RWPE2 (cell line): Measurements from ENCODE around the gene BRWD1.

Experiments used
- ATAC-seq: fragments of 200-7000 bp; cut with Tn5 transposase; 3 replicates; pipeline ENCODE4 v1.9.1; 2021; ENCODE audit warnings: low read depth
- DNase-seq: peaks from one replicate; pipeline ENCODE4 v3.0.0-alpha.2; 2020; ENCODE audit warnings: low spot score
- H3K27ac ChIP-seq: fragments of 450-650 bp; 2 replicates; pipeline ENCODE4 v1.5.1; 2017; ENCODE audit warnings: mild to moderate bottlenecking; ENCODE audit not compliant: poor library complexity, severe bottlenecking
- H3K27me3 ChIP-seq: fragments of 250-450 bp; sonication (Bioruptor Pico); 2 replicates; pipeline ENCODE4 v1.5.1; 2021; ENCODE audit warnings: mild to moderate bottlenecking, moderate library complexity; ENCODE audit not compliant: insufficient read depth, poor library complexity, severe bottlenecking
- H3K36me3 ChIP-seq: fragments of 250-450 bp; sonication (Bioruptor Pico); 2 replicates; pipeline ENCODE4 v1.5.1; 2020; ENCODE audit warnings: low read depth, mild to moderate bottlenecking, moderate library complexity
- H3K4me1 ChIP-seq: fragments of 250-450 bp; sonication (Bioruptor Pico); 2 replicates; pipeline ENCODE4 v1.5.1; 2021; ENCODE audit warnings: mild to moderate bottlenecking, moderate library complexity; ENCODE audit not compliant: insufficient read depth, poor library complexity, severe bottlenecking
- H3K4me3 ChIP-seq: fragments of 250-450 bp; sonication (Bioruptor Pico); 2 replicates; pipeline ENCODE4 v1.5.1; 2021; ENCODE audit warnings: mild to moderate bottlenecking, moderate library complexity; ENCODE audit not compliant: severe bottlenecking
- H3K9me3 ChIP-seq: fragments of 250-450 bp; sonication (Bioruptor Pico); 2 replicates; pipeline ENCODE4 v1.5.1; 2021; ENCODE audit warnings: mild to moderate bottlenecking, moderate library complexity; ENCODE audit not compliant: severe bottlenecking
- CTCF ChIP-seq: fragments of 450-650 bp; IDR thresholded peaks from one replicate; pipeline ENCODE4 v1.5.1; 2017; ENCODE audit warnings: mild to moderate bottlenecking, moderate library complexity; ENCODE audit not compliant: poor library complexity, severe bottlenecking

BRWD1 gene

GRCh38 chr21:39288987-39289386 is 24.4 kb downstream of the BRWD1 start:
- DNase-seq: no peak
- Histone ChIP-seq H3K27ac (no peak overlapping the region), H3K4me1 (no peaks in the 10 kb centered on the region), H3K36me3 (peaks cover 84% of the 10 kb centered on the region), H3K4me3 (no peak overlapping the region), H3K9me3 (no peaks in the 10 kb centered on the region), H3K27me3 (no peaks in the 10 kb centered on the region)
- TF ChIP-seq CTCF: no peak
- ATAC-seq: no peak

GRCh38 chr21:39282911-39283310 is 30.5 kb downstream of the BRWD1 start:
- DNase-seq (no peak), ATAC-seq (no peak)
- Histone ChIP-seq H3K9me3 (no peaks in the 10 kb centered on the region), H3K4me3 (no peak overlapping the region), H3K36me3 (peaks cover 64% of the 10 kb centered on the region), H3K4me1 (no peaks in the 10 kb centered on the region), H3K27ac (no peak overlapping the region), H3K27me3 (no peaks in the 10 kb centered on the region)
- TF ChIP-seq CTCF: no peak

- Histone ChIP-seq H3K4me3 (no peak overlapping the region), H3K4me1 (no peaks in the 10 kb centered on the region), H3K36me3 (peaks cover 64% of the 10 kb centered on the region), H3K9me3 (no peaks in the 10 kb centered on the region), H3K27me3 (no peaks in the 10 kb centered on the region), H3K27ac (no peak overlapping the region)
- no peak for TF ChIP-seq CTCF
- DNase-seq: no peak
- no peak for ATAC-seq
These were observed 31.6 kb downstream of the BRWD1 start for GRCh38 chr21:39281853-39282252.

- TF ChIP-seq CTCF: no peak
- Histone ChIP-seq H3K27ac (no peak overlapping the region), H3K4me3 (no peak overlapping the region), H3K36me3 (peaks cover 69% of the 10 kb centered on the region), H3K9me3 (no peaks in the 10 kb centered on the region), H3K27me3 (no peaks in the 10 kb centered on the region), H3K4me1 (no peaks in the 10 kb centered on the region)
- no peak for ATAC-seq
- no peak for DNase-seq
These were observed 32.2 kb downstream of the BRWD1 start for GRCh38 chr21:39281207-39281606.

GRCh38 chr21:39269620-39270019 is 43.8 kb downstream of the BRWD1 start:
- ATAC-seq (no peak), DNase-seq (no peak)
- Histone ChIP-seq H3K27me3 (no peaks in the 10 kb centered on the region), H3K4me1 (no peaks in the 10 kb centered on the region), H3K27ac (no peak overlapping the region), H3K4me3 (no peak overlapping the region), H3K9me3 (no peaks in the 10 kb centered on the region), H3K36me3 (peaks cover 84% of the 10 kb centered on the region)
- TF ChIP-seq CTCF: no peak
